ENCODE measurements around the gene REV3L. TPM values are rescaled to one million over a fixed set of nuclear protein-coding genes. Genes with fewer than 3 reads are reported as not detected.

The REV3L gene
- total and polyA plus RNA-seq, 2 of the 13 experiments (the other 11 are each of a cell fraction or from before 2014, with no cell fraction given): 12.8 to 31.3 TPM

DNA sequence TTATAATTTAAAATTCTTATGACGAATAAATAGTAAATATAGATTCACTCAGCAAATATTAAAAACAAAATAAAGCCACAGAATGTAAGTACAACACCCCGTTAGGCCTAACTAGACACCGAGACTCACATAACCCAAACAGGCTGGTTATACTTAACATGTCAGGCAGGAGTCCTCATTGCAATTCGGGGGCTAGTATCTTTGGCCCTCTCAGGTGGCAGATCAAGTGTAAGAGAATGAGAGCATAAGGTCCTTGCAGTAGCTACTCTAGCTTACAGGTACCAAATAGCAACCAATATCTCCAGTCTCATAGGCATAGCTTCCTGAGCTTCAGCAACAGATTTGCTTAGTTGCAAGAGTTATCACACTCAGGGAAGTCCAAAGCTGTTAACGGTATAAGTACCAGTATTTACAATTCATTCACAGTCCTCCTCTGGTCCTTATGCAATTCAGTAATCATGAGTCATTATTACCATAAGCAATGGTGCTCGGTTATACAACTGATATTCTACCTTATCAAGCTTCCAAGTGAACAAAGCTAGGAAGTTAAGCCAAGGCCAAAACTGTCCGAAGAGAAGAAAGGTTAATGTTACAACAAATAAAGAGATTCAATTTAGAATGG lies 20.1 kb downstream of the REV3L start (continued):
- TF ChIP-seq CTCF (CRISPR knock-in tag; IDR thresholded peaks at IDR 0.05) (no peak), NCOR1 (IDR thresholded peaks at IDR 0.05; ENCODE audit: borderline replicate concordance, low read length) (no peak), FOSL2 (CRISPR knock-in tag; IDR thresholded peaks at IDR 0.05) (peak; percentile 83), TEF (CRISPR knock-in tag; IDR thresholded peaks at IDR 0.05) (peak; percentile 79; the same call in 1 of the 2 replicates), ZNF839 (CRISPR knock-in tag; IDR thresholded peaks at IDR 0.05; ENCODE audit: borderline replicate concordance) (no peak), ZNF678 (CRISPR knock-in tag; IDR thresholded peaks at IDR 0.05) (no peak), ZNF644 (CRISPR knock-in tag; IDR thresholded peaks at IDR 0.05; ENCODE audit: low read depth) (no peak), TFDP2 (CRISPR knock-in tag; IDR thresholded peaks at IDR 0.05) (no peak), ZNF510 (CRISPR knock-in tag; IDR thresholded peaks at IDR 0.05; ENCODE audit: low read depth) (no peak), ZNF235 (CRISPR knock-in tag; IDR thresholded peaks at IDR 0.05; ENCODE audit: borderline replicate concordance) (no peak), SUZ12 (IDR thresholded peaks at IDR 0.05; ENCODE audit: low read depth, low read length) (no peak), JUND (CRISPR knock-in tag; IDR thresholded peaks at IDR 0.05) (no peak), RARA (CRISPR knock-in tag; IDR thresholded peaks at IDR 0.05) (0 out of 2 replicates have a peak, but pooled peaks have one; percentile 30), FOXA1 (IDR thresholded peaks at IDR 0.05) (no peak), FOXA1 (CRISPR knock-in tag; IDR thresholded peaks at IDR 0.05) (peak; percentile 47; the same call in 1 of the 2 replicates), CREB1 (IDR thresholded peaks at IDR 0.05) (no peak), CREB1 (CRISPR knock-in tag; IDR thresholded peaks at IDR 0.05) (peak; percentile 38; the same call in 1 of the 2 replicates), ARID5B (CRISPR knock-in tag; IDR thresholded peaks at IDR 0.05) (peak; percentile 55), CEBPG (CRISPR knock-in tag; IDR thresholded peaks at IDR 0.05) (peak; percentile 54; the same call in 1 of the 2 replicates), FOXA3 (CRISPR knock-in tag; IDR thresholded peaks at IDR 0.05) (peak; percentile 61), KAT8 (CRISPR knock-in tag; IDR thresholded peaks at IDR 0.05) (0 out of 2 replicates have a peak, but pooled peaks have one; percentile 22), ZNF12 (CRISPR knock-in tag; IDR thresholded peaks at IDR 0.05) (peak; percentile 29; the same call in 1 of the 2 replicates), FOXO4 (CRISPR knock-in tag; conservative IDR thresholded peaks at IDR 0.05) (0 out of 2 replicates have a peak, but pooled peaks have one; percentile 53), AHR (CRISPR knock-in tag; IDR thresholded peaks at IDR 0.05) (no peak)

All from HepG2 (cell line).